Stimulated activated CD4-positive, alpha-beta T cell treated with anti-CD3 and anti-CD28 coated beads, Interleukin-1b, Interleukin-23, amount 100 ng/mL, for 1 hour (primary cell): Measurements from ENCODE around the gene SIRT4.

Source experiments
- DNase-seq, 2 donors: peaks; one replicate each; pipeline ENCODE4 v3.0.0-alpha.2; 2020; ENCODE audit warnings: low read depth in 2 of 2

Gene SIRT4

GRCh38 chr12:120278137-120279069 lies 23.7 kb upstream of the SIRT4 start:
- DNase-seq = no peak

GRCh38 chr12:120283318-120283717 lies 18.8 kb upstream of the SIRT4 start:
- DNase-seq = no peak

- no peak for DNase-seq
These were observed 17.7 kb upstream of the SIRT4 start for GRCh38 chr12:120284381-120284780.

GRCh38 chr12:120286768-120287490 lies 15.2 kb upstream of the SIRT4 start:
- no peak for DNase-seq

- no peak for DNase-seq
These were observed 14.6 kb upstream of the SIRT4 start for GRCh38 chr12:120287491-120287890.

GRCh38 chr12:120290609-120291305 lies 11.4 kb upstream of the SIRT4 start:
- DNase-seq = no peak

- DNase-seq = peak in 1 of 2 donors; percentile 11
These were observed 9.8 kb upstream of the SIRT4 start for GRCh38 chr12:120292411-120292660.

GRCh38 chr12:120292661-120293531 lies 9.2 kb upstream of the SIRT4 start, which contains the start of gene RNU4-1:
Gene RNU4-1 (minus strand): TSS chr12:120293237.
- peak; percentile 39 to 47 for DNase-seq

GRCh38 chr12:120314220-120314619 lies 12.1 kb downstream of the SIRT4 start:
- DNase-seq = no peak

- DNase-seq = no peak
These were observed 14.7 kb downstream of the SIRT4 start for GRCh38 chr12:120316798-120317223.

GRCh38 chr12:120317224-120318105 lies 15.3 kb downstream of the SIRT4 start:
- DNase-seq = peak; percentile 98 to 100

- DNase-seq = no peak
These were observed 19.5 kb downstream of the SIRT4 start for GRCh38 chr12:120321382-120322202.

- DNase-seq = no peak
These were observed 21.7 kb downstream of the SIRT4 start for GRCh38 chr12:120323772-120324171.

GRCh38 chr12:120324841-120325417 lies 22.8 kb downstream of the SIRT4 start:
- no peak for DNase-seq

- no peak for DNase-seq
These were observed 25.5 kb downstream of the SIRT4 start, which contains the start of gene PLA2G1B for GRCh38 chr12:120327593-120327992. Gene PLA2G1B (minus strand): TSS chr12:120327779. CDS start chr12:120327753, 26 bp downstream.

- no peak for DNase-seq
These were observed 26.1 kb downstream of the SIRT4 start for GRCh38 chr12:120328228-120328627.

- no peak for DNase-seq
These were observed 29.3 kb downstream of the SIRT4 start for GRCh38 chr12:120331390-120331789.

GRCh38 chr12:120332041-120332440 lies 29.9 kb downstream of the SIRT4 start:
- no peak for DNase-seq

- DNase-seq = no peak
These were observed 30.4 kb downstream of the SIRT4 start for GRCh38 chr12:120332523-120332922.
